ENCODE results near the gene AIFM3.

AIFM3 gene

DNA sequence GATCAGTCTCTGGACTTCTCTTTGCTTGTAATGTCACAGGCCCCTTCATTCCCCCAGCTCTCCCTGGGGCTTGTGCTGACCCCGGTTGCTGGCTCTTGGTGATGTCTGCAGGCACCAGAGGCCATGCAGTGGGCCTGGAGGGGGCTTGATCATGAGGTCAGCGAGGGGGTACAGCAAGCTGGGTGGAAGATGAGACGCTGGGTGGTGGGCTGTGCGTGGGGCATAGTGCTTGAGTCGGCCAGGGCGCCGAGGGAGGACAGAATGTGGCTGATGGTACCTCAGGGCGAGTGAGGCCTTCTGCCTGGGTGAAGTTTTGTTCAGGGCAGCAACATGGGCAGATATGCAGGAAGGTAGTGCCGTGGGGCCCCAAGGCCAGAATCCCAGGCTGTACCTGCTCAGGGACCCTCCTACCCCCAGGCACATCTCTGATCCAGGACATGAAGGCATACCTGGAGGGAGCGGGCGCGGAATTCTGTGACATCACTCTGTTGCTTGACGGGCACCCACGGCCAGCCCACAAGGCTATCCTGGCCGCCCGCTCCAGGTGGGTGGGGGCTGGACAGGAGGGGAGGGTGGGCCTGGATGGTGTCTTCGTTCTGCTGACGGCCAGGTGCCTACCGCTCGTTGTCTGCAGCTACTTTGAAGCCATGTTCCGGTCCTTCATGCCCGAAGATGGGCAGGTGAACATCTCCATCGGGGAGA is 28.4 kb downstream of the AIFM3 start:
- TF ChIP-seq ZNF565 (CRISPR knock-in tag; conservative IDR thresholded peaks at IDR 0.05; ENCODE audit: low read depth) (no peak), ZC3H10 (CRISPR knock-in tag; IDR thresholded peaks at IDR 0.05) (no peak), ISL1 (CRISPR knock-in tag; IDR thresholded peaks at IDR 0.05) (no peak), ZFP3 (CRISPR knock-in tag; IDR thresholded peaks at IDR 0.05) (no peak), ARNTL (CRISPR knock-in tag; IDR thresholded peaks at IDR 0.05; ENCODE audit: borderline replicate concordance, low read depth) (no peak), GLIS3 (CRISPR knock-in tag; IDR thresholded peaks at IDR 0.05) (no peak)
- TF ChIP-seq, protein P1, sequence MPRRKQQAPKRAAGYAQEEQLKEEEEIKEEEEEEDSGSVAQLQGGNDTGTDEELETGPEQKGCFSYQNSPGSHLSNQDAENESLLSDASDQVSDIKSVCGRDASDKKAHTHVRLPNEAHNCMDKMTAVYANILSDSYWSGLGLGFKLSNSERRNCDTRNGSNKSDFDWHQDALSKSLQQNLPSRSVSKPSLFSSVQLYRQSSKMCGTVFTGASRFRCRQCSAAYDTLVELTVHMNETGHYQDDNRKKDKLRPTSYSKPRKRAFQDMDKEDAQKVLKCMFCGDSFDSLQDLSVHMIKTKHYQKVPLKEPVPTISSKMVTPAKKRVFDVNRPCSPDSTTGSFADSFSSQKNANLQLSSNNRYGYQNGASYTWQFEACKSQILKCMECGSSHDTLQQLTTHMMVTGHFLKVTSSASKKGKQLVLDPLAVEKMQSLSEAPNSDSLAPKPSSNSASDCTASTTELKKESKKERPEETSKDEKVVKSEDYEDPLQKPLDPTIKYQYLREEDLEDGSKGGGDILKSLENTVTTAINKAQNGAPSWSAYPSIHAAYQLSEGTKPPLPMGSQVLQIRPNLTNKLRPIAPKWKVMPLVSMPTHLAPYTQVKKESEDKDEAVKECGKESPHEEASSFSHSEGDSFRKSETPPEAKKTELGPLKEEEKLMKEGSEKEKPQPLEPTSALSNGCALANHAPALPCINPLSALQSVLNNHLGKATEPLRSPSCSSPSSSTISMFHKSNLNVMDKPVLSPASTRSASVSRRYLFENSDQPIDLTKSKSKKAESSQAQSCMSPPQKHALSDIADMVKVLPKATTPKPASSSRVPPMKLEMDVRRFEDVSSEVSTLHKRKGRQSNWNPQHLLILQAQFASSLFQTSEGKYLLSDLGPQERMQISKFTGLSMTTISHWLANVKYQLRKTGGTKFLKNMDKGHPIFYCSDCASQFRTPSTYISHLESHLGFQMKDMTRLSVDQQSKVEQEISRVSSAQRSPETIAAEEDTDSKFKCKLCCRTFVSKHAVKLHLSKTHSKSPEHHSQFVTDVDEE (CRISPR knock-in tag; IDR thresholded peaks at IDR 0.05), result no peak
- ATAC-seq, result no peak

DNA sequence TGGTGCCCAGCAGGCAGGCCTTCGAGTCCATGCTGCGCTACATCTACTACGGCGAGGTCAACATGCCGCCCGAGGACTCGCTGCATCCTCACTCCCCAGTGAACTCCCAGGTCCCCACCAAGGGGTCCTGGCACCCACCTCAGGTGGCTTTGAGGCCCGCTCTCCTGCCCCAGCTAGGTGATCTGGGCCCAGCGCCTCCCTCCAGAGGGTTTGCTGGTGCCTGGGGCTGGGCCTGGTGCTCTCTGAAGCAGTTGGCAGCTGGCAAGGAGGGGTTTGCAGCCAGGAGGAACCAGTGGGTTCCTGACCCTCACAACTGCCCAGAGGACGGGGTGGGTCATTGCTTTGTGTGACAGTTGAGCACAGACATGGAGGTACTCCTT is 29.0 kb downstream of the AIFM3 start:
- no peak for ATAC-seq
- no peak for TF ChIP-seq RARB (CRISPR knock-in tag; IDR thresholded peaks at IDR 0.05)
- TF ChIP-seq SNAI2 (CRISPR knock-in tag; IDR thresholded peaks at IDR 0.05), result no peak
- no peak for TF ChIP-seq GLIS3 (CRISPR knock-in tag; IDR thresholded peaks at IDR 0.05)
- TF ChIP-seq ZC3H10 (CRISPR knock-in tag; IDR thresholded peaks at IDR 0.05), result no peak
- TF ChIP-seq ZFP30 (CRISPR knock-in tag; IDR thresholded peaks at IDR 0.05), result no peak
- TF ChIP-seq OSR1 (CRISPR knock-in tag; IDR thresholded peaks at IDR 0.05), result no peak
- TF ChIP-seq, protein P1 (CRISPR knock-in tag; IDR thresholded peaks at IDR 0.05), result no peak
- TF ChIP-seq CSDC2 (CRISPR knock-in tag; IDR thresholded peaks at IDR 0.05), result no peak
- no peak for TF ChIP-seq TCF4 (CRISPR knock-in tag; IDR thresholded peaks at IDR 0.05; ENCODE audit: borderline replicate concordance)
- no peak for TF ChIP-seq PPARA (CRISPR knock-in tag; IDR thresholded peaks at IDR 0.05; ENCODE audit: borderline replicate concordance)
- no peak for TF ChIP-seq ESRRG (CRISPR knock-in tag; IDR thresholded peaks at IDR 0.05)
- TF ChIP-seq ZNF8 (CRISPR knock-in tag; IDR thresholded peaks at IDR 0.05), result no peak
- TF ChIP-seq, protein P2, sequence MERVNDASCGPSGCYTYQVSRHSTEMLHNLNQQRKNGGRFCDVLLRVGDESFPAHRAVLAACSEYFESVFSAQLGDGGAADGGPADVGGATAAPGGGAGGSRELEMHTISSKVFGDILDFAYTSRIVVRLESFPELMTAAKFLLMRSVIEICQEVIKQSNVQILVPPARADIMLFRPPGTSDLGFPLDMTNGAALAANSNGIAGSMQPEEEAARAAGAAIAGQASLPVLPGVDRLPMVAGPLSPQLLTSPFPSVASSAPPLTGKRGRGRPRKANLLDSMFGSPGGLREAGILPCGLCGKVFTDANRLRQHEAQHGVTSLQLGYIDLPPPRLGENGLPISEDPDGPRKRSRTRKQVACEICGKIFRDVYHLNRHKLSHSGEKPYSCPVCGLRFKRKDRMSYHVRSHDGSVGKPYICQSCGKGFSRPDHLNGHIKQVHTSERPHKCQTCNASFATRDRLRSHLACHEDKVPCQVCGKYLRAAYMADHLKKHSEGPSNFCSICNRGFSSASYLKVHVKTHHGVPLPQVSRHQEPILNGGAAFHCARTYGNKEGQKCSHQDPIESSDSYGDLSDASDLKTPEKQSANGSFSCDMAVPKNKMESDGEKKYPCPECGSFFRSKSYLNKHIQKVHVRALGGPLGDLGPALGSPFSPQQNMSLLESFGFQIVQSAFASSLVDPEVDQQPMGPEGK (CRISPR knock-in tag; IDR thresholded peaks at IDR 0.05; ENCODE audit: borderline replicate concordance), result no peak
- TF ChIP-seq ZNF70 (CRISPR knock-in tag; IDR thresholded peaks at IDR 0.05), result no peak
- TF ChIP-seq ZFP3 (CRISPR knock-in tag; IDR thresholded peaks at IDR 0.05), result no peak

DNA sequence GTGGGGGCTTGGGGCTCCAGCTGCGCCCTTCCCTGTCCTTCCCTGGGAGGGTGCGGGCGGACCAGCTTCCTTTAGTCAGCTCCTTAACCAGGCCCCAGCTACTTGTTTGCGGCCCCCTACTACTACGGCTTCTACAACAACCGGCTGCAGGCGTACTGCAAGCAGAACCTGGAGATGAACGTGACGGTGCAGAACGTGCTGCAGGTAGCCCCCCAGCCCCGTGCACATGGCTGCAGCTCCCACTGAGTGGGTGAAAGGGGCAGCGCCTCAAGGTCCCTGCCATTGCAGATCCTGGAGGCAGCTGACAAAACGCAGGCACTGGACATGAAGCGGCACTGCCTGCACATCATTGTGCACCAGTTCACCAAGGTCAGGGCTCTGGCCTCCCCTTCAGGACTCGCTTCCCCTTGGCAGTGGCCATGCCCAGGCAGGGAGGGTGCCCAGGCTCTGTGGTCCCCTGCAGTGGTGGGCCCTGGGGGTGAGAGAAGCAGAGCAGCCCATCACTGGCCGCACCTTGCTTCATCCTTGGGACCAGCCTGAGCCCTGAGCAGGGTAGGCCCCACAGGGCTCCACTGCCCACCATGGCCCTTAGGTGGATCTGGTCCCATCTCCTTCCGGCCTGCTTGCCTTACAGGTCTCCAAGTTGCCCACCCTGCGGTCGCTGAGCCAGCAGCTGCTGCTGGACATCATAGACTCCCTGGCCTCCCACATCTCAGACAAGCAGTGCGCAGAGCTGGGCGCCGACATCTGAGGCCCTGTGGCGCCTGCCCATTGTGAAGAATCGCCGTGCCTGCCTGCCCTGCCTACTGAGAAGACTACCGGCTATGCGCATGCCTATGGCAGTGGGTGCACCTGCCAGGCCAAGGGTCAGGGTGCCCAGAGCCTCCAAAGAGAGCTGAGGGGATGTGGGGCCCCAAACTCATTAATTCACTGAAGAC is 29.8 kb downstream of the AIFM3 start:
- ATAC-seq, result no peak
- TF ChIP-seq ISL1 (CRISPR knock-in tag; IDR thresholded peaks at IDR 0.05) (no peak), OSR1 (CRISPR knock-in tag; IDR thresholded peaks at IDR 0.05) (no peak), ARNTL (CRISPR knock-in tag; IDR thresholded peaks at IDR 0.05; ENCODE audit: borderline replicate concordance, low read depth) (no peak), ZNF565 (CRISPR knock-in tag; conservative IDR thresholded peaks at IDR 0.05; ENCODE audit: low read depth) (no peak), ZNF70 (CRISPR knock-in tag; IDR thresholded peaks at IDR 0.05) (no peak), TCF4 (CRISPR knock-in tag; IDR thresholded peaks at IDR 0.05; ENCODE audit: borderline replicate concordance) (no peak), SNAI2 (CRISPR knock-in tag; IDR thresholded peaks at IDR 0.05) (no peak)
- TF ChIP-seq, protein P3, sequence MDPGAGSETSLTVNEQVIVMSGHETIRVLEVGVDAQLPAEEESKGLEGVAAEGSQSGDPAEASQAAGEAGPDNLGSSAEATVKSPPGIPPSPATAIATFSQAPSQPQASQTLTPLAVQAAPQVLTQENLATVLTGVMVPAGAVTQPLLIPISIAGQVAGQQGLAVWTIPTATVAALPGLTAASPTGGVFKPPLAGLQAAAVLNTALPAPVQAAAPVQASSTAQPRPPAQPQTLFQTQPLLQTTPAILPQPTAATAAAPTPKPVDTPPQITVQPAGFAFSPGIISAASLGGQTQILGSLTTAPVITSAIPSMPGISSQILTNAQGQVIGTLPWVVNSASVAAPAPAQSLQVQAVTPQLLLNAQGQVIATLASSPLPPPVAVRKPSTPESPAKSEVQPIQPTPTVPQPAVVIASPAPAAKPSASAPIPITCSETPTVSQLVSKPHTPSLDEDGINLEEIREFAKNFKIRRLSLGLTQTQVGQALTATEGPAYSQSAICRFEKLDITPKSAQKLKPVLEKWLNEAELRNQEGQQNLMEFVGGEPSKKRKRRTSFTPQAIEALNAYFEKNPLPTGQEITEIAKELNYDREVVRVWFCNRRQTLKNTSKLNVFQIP (CRISPR knock-in tag; IDR thresholded peaks at IDR 0.05; ENCODE audit: borderline replicate concordance, low read depth), result no peak
- TF ChIP-seq, protein P4, sequence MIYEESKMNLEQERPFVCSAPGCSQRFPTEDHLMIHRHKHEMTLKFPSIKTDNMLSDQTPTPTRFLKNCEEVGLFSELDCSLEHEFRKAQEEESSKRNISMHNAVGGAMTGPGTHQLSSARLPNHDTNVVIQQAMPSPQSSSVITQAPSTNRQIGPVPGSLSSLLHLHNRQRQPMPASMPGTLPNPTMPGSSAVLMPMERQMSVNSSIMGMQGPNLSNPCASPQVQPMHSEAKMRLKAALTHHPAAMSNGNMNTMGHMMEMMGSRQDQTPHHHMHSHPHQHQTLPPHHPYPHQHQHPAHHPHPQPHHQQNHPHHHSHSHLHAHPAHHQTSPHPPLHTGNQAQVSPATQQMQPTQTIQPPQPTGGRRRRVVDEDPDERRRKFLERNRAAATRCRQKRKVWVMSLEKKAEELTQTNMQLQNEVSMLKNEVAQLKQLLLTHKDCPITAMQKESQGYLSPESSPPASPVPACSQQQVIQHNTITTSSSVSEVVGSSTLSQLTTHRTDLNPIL (CRISPR knock-in tag; IDR thresholded peaks at IDR 0.05; ENCODE audit: low read depth), result no peak
- TF ChIP-seq, protein P1 (CRISPR knock-in tag; IDR thresholded peaks at IDR 0.05), result no peak

Data from SK-N-SH treated with all-trans-retinoic acid at 6 μM for 48 hours (cell line).